GM20000 (cell line): Measurements from ENCODE around the gene HNRNPM.

Experiments
- DNase-seq: peaks from one replicate; pipeline ENCODE4 v3.0.0; 2012; ENCODE audit warnings: low spot score
- CTCF ChIP-seq: IDR thresholded peaks from 2 replicates; pipeline ENCODE4 v1.5.1; 2012; ENCODE audit warnings: mild to moderate bottlenecking, control low read depth; ENCODE audit errors: extremely low read depth, missing control alignments

The HNRNPM gene

GRCh38 chr19:8456064-8456463 is 11.3 kb downstream of the HNRNPM start:
- DNase-seq: no peak
- TF ChIP-seq CTCF: no peak

- DNase-seq: no peak
- TF ChIP-seq CTCF: no peak
Observed at GRCh38 chr19:8457209-8457608, 12.4 kb downstream of the HNRNPM start.

- TF ChIP-seq CTCF: no peak
Observed at GRCh38 chr19:8457827-8458226, 13.1 kb downstream of the HNRNPM start.

GRCh38 chr19:8458380-8458779 is 13.6 kb downstream of the HNRNPM start:
- no peak for TF ChIP-seq CTCF
- no peak for DNase-seq

More at GRCh38 chr19:8457827-8458226, 13.1 kb downstream of the HNRNPM start:
- DNase-seq: no peak

- TF ChIP-seq CTCF: no peak
- DNase-seq: no peak
Observed at GRCh38 chr19:8459095-8459494, 14.3 kb downstream of the HNRNPM start.

- TF ChIP-seq CTCF: no peak
- DNase-seq: no peak
Observed at GRCh38 chr19:8459520-8460270, 14.9 kb downstream of the HNRNPM start.

GRCh38 chr19:8460516-8461298 is 15.9 kb downstream of the HNRNPM start:
- TF ChIP-seq CTCF: no peak
- DNase-seq: no peak
